CD4-positive, alpha-beta memory T cell (primary cell): ENCODE measurements around the gene BDNF. TPM values are rescaled to one million over a fixed set of nuclear protein-coding genes. Genes with fewer than 3 reads are reported as not detected.

Experiments used
- CTCF ChIA-PET: fragments of 350-600 bp; sonication (Branson Sonifier 250); formaldehyde crosslinking; loops from one replicate; lab custom pipeline; 2021; ENCODE audit warnings: inconsistent platforms; ENCODE audit not compliant: partially characterized antibody; lab: Charles Lee
- POLR2A ChIA-PET: fragments of 350-600 bp; sonication (Branson Sonifier 250); formaldehyde crosslinking; loops from one replicate; lab custom pipeline; 2021; ENCODE audit not compliant: partially characterized antibody; lab: Charles Lee
- DNase-seq, 5 donors: peaks; one replicate each; pipeline versions ENCODE4 v3.0.0 to v3.0.0-alpha.2; 2020 to 2022; ENCODE audit warnings: mixed read lengths in 1 of 5
- H3K27ac ChIP-seq: one replicate; pipeline ENCODE4 v1.7.0; 2013; ENCODE audit warnings: low read depth, low read length
- H3K27me3 ChIP-seq: 2 replicates; pipeline ENCODE4 v1.7.0; 2013; ENCODE audit warnings: mild to moderate bottlenecking, low read length, moderate library complexity; ENCODE audit not compliant: insufficient read depth
- H3K36me3 ChIP-seq: 2 replicates; pipeline ENCODE4 v1.7.0; 2013; ENCODE audit warnings: mild to moderate bottlenecking, low read length, moderate library complexity; ENCODE audit not compliant: insufficient read depth
- H3K4me1 ChIP-seq: 2 replicates; pipeline ENCODE4 v1.7.0; 2013; ENCODE audit warnings: mild to moderate bottlenecking, low read length, moderate library complexity; ENCODE audit not compliant: insufficient read depth
- H3K4me3 ChIP-seq, 2 donors: one replicate each; pipeline ENCODE4 v1.7.0; 2013; ENCODE audit warnings: low read length in 2 of 2, mild to moderate bottlenecking in 1 of 2
- H3K9me3 ChIP-seq, 2 donors: one replicate each; pipeline ENCODE4 v1.7.0; 2013; ENCODE audit warnings: low read length in 2 of 2, control low read depth in 1 of 2; ENCODE audit not compliant: control insufficient read depth in 1 of 2
- H3K27ac Mint-ChIP-seq, 7 donors: one replicate each; pipeline ENCODE4 v1.8.0; 2020 to 2021; ENCODE audit warnings: mixed read lengths in 7 of 7, mild to moderate bottlenecking in 6 of 7, inconsistent platforms in 3 of 7, moderate library complexity in 3 of 7
- H3K27me3 Mint-ChIP-seq, 2 donors: one replicate each; pipeline ENCODE4 v1.8.0; 2020 to 2021; ENCODE audit warnings: mixed read lengths in 2 of 2
- H3K36me3 Mint-ChIP-seq, 2 donors: one replicate each; pipeline ENCODE4 v1.8.0; 2020 to 2021; ENCODE audit warnings: mixed read lengths in 2 of 2, inconsistent platforms in 1 of 2, mild to moderate bottlenecking in 1 of 2
- H3K4me1 Mint-ChIP-seq, 4 donors: one replicate each; pipeline ENCODE4 v1.8.0; 2020 to 2021; ENCODE audit warnings: mixed read lengths in 4 of 4, mild to moderate bottlenecking in 1 of 4
- H3K4me3 Mint-ChIP-seq, 8 donors: one replicate each; pipeline ENCODE4 v1.8.0; 2020 to 2021; ENCODE audit warnings: mixed read lengths in 8 of 8, mild to moderate bottlenecking in 7 of 8, moderate library complexity in 6 of 8, inconsistent platforms in 3 of 8
- H3K9me3 Mint-ChIP-seq, 8 donors: one replicate each; pipeline ENCODE4 v1.8.0; 2020 to 2021; ENCODE audit warnings: mixed read lengths in 8 of 8, mild to moderate bottlenecking in 5 of 8, inconsistent platforms in 3 of 8, moderate library complexity in 1 of 8
- intact Hi-C: fragments of 100-400 bp; cut with micrococcal nuclease; formaldehyde crosslinking; loops from one replicate; pipeline ENCODE4 v1.15.1; 2023
- polyA plus RNA-seq, 2 donors: library from polyadenylated mRNA; unstranded; fragments of 300-500 nt; fragmentation: Illumina TruSeq; gene quantifications; one replicate each; pipeline ENCODE4 v1.2.3, GENCODE V29; 2021
- total RNA-seq, 2 experiments: library from RNA; stranded (reverse); gene quantifications; one replicate each; pipeline ENCODE4 v1.2.3, GENCODE V29; 2021

BDNF gene
- total and polyA plus RNA-seq, 4 experiments from 2014 or later = not detected

DNA sequence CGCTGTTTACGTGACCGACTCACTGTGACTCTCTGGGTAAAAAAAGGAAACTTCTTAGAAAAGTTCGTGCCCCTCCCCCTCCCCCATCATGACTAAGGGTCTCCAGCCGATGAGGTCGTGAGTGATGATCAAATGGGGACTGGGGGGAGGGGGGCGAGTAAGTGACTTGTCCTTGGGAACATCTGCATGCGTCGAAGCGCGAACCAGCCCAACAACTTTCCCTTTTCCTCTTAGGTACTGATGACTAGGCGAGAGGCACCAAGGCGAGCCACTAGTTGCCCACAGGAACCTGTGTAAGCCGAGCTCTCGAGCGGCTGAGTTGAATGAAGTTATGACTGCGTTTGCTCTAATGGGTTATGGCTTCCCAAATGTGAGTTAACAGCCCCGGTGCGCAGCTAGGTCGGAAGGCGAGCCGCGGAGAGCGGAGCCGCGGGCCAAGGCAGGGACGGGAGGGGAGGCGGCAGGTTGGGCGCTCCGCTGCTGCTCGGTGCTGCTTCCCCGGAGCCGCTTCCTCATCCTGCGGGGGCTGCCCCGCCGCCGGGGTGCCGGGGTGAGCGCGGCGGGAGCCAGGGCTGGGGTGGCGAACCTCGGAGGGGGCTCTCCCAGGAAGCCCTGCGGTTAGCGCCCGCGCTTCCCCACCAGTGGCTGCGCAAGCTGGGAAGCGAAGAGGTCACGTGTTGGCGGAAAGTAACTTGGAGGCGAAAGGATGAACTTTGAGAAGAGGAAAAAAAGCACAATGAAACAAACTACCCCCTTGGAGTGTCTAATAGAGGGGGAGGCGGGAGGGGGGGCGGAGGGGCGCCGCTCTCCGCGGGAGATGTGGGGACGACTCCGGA is 22.1 kb upstream of the BDNF start:
- H3K27ac ChIP-seq = no peak overlapping the region
- H3K9me3 Mint-ChIP-seq = peaks cover 5 to 37% (median 24%) of the 10 kb centered on the region in 8 donors
- DNase-seq = no peak
- peaks cover 40 to 51% of the 10 kb centered on the region in 2 donors for H3K27me3 Mint-ChIP-seq
- H3K27ac Mint-ChIP-seq = no peak overlapping the region
- no peaks in the 10 kb centered on the region for H3K9me3 ChIP-seq
- intact Hi-C loops = no loop called here
- peaks cover 0 to 17% (median 6%) of the 10 kb centered on the region in 4 donors for H3K4me1 Mint-ChIP-seq
- peak overlapping the region in 2 of 8 donors; percentile 21 to 66 for H3K4me3 Mint-ChIP-seq
- H3K36me3 ChIP-seq = no peaks in the 10 kb centered on the region
- peaks cover 24% of the 10 kb centered on the region for H3K27me3 ChIP-seq
- H3K4me3 ChIP-seq = no peak overlapping the region
- POLR2A ChIA-PET = no interaction called here
- H3K36me3 Mint-ChIP-seq = peaks cover 4 to 12% of the 10 kb centered on the region in 2 donors
- no peaks in the 10 kb centered on the region for H3K4me1 ChIP-seq
- CTCF ChIA-PET = no interaction called here

DNA sequence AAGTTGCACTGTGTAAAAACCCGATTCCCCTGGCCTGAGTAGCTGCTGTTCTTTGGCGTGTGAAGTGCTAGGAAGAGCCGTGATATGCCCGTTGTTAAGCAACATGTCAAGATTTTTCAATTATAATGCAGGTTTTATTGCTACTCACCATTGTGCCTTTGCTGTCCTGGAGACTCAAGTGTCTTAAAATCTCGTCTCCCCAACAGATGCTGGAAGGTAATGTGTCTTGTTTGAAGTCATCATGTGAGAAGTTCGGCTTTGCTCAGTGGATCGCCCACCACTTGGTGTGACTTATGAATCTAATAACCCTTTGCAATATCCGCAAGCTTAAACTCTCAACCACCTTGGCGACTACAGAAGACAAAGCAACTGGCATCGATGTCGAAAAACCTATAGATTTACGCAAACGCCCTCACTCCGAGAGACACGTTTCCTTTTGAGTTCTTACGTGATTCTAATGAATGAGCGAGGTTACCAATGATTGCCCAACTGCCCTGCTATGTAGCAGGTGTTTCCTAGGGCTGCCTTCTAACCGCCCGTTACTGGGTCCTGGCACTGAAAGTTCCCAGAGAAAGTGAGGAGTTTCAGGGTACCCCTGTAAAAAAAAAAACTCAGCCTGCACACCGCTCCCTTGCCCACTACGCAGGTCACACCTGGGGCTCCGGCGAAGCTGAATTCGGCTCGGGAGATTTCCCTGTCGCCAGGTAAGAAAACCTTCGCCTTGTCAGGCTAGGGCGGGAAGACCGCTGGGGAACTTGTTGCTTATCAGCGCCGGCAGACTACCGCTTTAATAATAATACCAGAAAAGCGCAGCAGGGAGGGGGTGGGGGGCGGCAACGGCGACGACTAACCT is 21.2 kb upstream of the BDNF start:
- H3K4me3 ChIP-seq = no peak overlapping the region
- H3K27me3 ChIP-seq = peaks cover 24% of the 10 kb centered on the region
- Mint-ChIP-seq H3K27me3 (peaks cover 41 to 52% of the 10 kb centered on the region in 2 donors), H3K4me1 (peaks cover 0 to 17% (median 6%) of the 10 kb centered on the region in 4 donors), H3K36me3 (peaks cover 4 to 12% of the 10 kb centered on the region in 2 donors), H3K4me3 (peak overlapping the region in 3 of 8 donors; percentile 4 to 25 (median 6)), H3K27ac (no peak overlapping the region), H3K9me3 (peaks cover 0 to 37% (median 24%) of the 10 kb centered on the region in 8 donors)
- intact Hi-C loops = no loop called here
- H3K27ac ChIP-seq = no peak overlapping the region
- POLR2A ChIA-PET = no interaction called here
- H3K36me3 ChIP-seq = no peaks in the 10 kb centered on the region
- H3K9me3 ChIP-seq = no peaks in the 10 kb centered on the region
- no peak for DNase-seq
- no peaks in the 10 kb centered on the region for H3K4me1 ChIP-seq
- CTCF ChIA-PET = no interaction called here

DNA sequence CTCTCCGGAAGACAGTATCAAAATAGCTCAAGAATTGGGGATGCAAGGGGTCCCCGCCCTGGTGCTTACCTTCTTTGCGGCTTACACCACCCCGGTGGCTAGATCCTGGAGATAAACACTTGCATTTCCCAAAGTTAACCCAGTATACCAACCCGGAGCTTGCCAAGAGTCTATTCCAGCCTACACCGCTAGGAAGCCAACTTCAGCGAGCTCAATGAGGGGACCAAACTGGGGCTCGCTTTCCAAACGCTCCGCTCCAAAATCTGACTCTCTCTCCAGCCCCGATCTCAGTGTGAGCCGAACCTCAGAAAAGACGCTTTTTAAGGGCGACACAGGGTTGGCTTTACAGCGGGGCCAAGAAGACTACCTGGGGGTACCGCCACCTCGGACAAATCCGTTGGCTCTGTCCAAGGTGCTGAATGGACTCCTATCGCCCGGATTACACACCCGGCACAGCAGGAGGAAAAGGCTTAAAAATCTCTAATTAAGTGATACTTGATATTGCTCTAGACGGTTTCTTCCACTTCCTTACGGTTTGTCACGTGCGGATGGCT is 20.1 kb upstream of the BDNF start:
- Mint-ChIP-seq H3K4me3 (peak overlapping the region in 1 of 8 donors; percentile 16), H3K9me3 (peaks cover 0 to 38% (median 24%) of the 10 kb centered on the region in 8 donors), H3K27me3 (peaks cover 43 to 52% of the 10 kb centered on the region in 2 donors), H3K36me3 (peaks cover 4 to 12% of the 10 kb centered on the region in 2 donors), H3K27ac (peak overlapping the region in 1 of 7 donors; percentile 78), H3K4me1 (peaks cover 0 to 17% (median 6%) of the 10 kb centered on the region in 4 donors)
- no peak for DNase-seq
- CTCF ChIA-PET = no interaction called here
- no peaks in the 10 kb centered on the region for H3K4me1 ChIP-seq
- peaks cover 24% of the 10 kb centered on the region for H3K27me3 ChIP-seq
- POLR2A ChIA-PET = no interaction called here
- H3K27ac ChIP-seq = no peak overlapping the region
- no peaks in the 10 kb centered on the region for H3K36me3 ChIP-seq
- no peaks in the 10 kb centered on the region for H3K9me3 ChIP-seq
- intact Hi-C loops = no loop called here
- no peak overlapping the region for H3K4me3 ChIP-seq

DNA sequence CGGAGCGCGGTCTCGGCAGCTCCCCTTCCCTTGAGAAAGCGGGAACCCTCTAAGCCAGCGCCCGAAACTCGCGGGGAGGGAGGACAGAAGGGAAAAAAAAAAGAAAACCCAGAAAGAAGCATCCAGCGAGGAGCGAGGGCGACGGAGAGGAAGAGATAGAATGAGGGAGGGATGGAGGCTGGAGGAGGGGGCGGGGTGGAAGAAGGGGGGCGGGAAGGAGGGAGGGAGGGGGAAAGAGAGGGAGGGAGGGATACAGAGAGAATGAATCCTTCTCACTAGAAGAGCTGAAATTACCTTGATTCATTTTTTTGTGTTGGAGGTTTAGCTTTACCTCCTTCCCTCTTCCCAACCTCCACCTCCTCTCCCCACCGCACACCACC is 19.3 kb upstream of the BDNF start:
- H3K4me3 ChIP-seq = no peak overlapping the region
- Mint-ChIP-seq H3K9me3 (peaks cover 0 to 38% (median 24%) of the 10 kb centered on the region in 8 donors), H3K27me3 (peaks cover 45 to 51% of the 10 kb centered on the region in 2 donors), H3K27ac (no peak overlapping the region), H3K4me3 (no peak overlapping the region), H3K36me3 (peaks cover 4 to 12% of the 10 kb centered on the region in 2 donors), H3K4me1 (peaks cover 0 to 17% (median 6%) of the 10 kb centered on the region in 4 donors)
- ChIA-PET CTCF (no interaction called here), POLR2A (no interaction called here)
- intact Hi-C loops = no loop called here
- DNase-seq = no peak
- H3K9me3 ChIP-seq = no peaks in the 10 kb centered on the region
- H3K27me3 ChIP-seq = peaks cover 24% of the 10 kb centered on the region
- no peaks in the 10 kb centered on the region for H3K36me3 ChIP-seq
- no peak overlapping the region for H3K27ac ChIP-seq
- no peaks in the 10 kb centered on the region for H3K4me1 ChIP-seq

DNA sequence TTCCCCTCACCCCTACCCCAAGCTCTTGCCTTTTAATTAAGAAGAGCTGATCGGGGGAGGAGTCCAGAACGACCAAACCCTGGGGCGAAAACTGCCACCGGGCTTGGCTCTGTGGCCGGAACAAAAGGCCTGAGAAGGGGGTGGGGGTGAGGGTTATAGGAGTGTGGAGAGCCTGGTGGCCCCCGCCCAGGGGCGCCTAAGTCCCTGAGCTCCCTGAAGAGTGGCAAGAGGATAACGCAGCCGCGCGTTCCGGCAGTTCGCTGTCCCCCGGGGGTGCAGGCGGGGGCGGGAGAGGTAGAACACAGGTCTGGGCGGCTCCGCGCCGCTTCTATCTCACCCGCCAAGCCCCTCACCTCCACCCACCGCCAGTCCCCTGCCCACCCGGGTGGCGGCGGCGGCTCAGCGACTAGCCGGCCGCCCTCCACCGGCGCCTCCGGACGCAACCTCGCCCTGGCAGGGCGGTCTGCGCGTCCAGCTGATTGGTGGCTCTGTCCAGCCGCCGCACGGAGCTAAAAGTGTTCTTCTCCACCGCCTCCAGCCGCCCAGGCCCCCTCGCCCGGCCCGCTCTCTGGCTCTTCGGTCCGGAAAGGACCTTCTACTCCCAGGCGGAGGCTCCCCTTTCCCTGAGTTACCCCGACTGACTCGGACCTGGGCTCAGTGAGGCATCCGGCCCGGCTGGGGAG is 18.7 kb upstream of the BDNF start:
- H3K36me3 ChIP-seq = no peaks in the 10 kb centered on the region
- H3K27ac Mint-ChIP-seq = no peak overlapping the region
- ChIA-PET CTCF (no interaction called here), POLR2A (no interaction called here)
- peaks cover 0 to 37% (median 24%) of the 10 kb centered on the region in 8 donors for H3K9me3 Mint-ChIP-seq
- no peak overlapping the region for H3K27ac ChIP-seq
- H3K36me3 Mint-ChIP-seq = peaks cover 4 to 12% of the 10 kb centered on the region in 2 donors
- H3K4me3 Mint-ChIP-seq = no peak overlapping the region
- intact Hi-C loops = no loop called here
- peaks cover 0 to 17% (median 6%) of the 10 kb centered on the region in 4 donors for H3K4me1 Mint-ChIP-seq
- H3K27me3 ChIP-seq = peaks cover 24% of the 10 kb centered on the region
- H3K4me1 ChIP-seq = no peaks in the 10 kb centered on the region
- H3K9me3 ChIP-seq = no peaks in the 10 kb centered on the region
- DNase-seq = no peak
- H3K27me3 Mint-ChIP-seq = peaks cover 46 to 48% of the 10 kb centered on the region in 2 donors
- H3K4me3 ChIP-seq = no peak overlapping the region

DNA sequence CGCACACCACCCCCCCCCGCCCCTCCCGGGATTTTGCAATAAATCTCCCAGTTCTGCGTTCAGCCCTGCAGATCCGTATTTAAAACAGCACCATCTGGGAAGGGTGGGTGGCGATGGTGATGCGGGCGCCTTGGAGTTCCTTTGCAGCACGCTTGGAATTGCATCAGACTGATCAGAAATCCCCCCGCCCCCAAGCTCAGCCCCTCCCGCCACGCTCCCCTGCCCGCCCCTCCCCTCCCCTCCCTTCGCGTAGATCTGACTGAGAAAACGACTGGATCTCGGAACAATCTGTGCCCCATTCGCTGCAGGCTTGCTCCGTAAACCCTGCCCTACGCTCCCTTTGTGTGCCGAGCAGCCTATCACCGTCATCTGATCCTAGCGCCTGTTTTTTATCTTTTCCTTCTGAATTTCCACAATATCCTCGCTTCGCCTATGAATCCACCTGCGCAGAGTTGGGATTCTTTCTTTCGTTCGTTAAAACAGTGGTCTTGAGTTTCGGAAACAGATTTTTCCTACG is 18.1 kb upstream of the BDNF start:
- Mint-ChIP-seq H3K9me3 (peaks cover 0 to 32% (median 21%) of the 10 kb centered on the region in 8 donors), H3K4me1 (peaks cover 0 to 17% (median 6%) of the 10 kb centered on the region in 4 donors), H3K27me3 (peaks cover 45% of the 10 kb centered on the region in 2 donors), H3K27ac (no peak overlapping the region), H3K4me3 (no peak overlapping the region), H3K36me3 (peaks cover 4 to 12% of the 10 kb centered on the region in 2 donors)
- H3K4me1 ChIP-seq = no peaks in the 10 kb centered on the region
- POLR2A ChIA-PET = no interaction called here
- H3K27ac ChIP-seq = no peak overlapping the region
- peaks cover 24% of the 10 kb centered on the region for H3K27me3 ChIP-seq
- intact Hi-C loops = no loop called here
- H3K9me3 ChIP-seq = no peaks in the 10 kb centered on the region
- H3K4me3 ChIP-seq = no peak overlapping the region
- no peak for DNase-seq
- H3K36me3 ChIP-seq = no peaks in the 10 kb centered on the region
- CTCF ChIA-PET = no interaction called here
